HG02981 (cell line): ENCODE results near the gene SHE.

Experiments used
- ATAC-seq: cut with Tn5 transposase; IDR thresholded peaks from one replicate; pipeline ENCODE4 v1.9.1; 2021; ENCODE audit warnings: mild to moderate bottlenecking, moderate library complexity; ENCODE audit not compliant: unreplicated experiment

The SHE gene

GRCh38 chr1:154453161-154453560 is 49.1 kb downstream of the SHE start:
- no peak for ATAC-seq

GRCh38 chr1:154448331-154448811 is 53.8 kb downstream of the SHE start:
- ATAC-seq = no peak

- ATAC-seq = no peak
These were observed 55.4 kb downstream of the SHE start for GRCh38 chr1:154446789-154447188.

- ATAC-seq = no peak
These were observed 55.9 kb downstream of the SHE start for GRCh38 chr1:154446292-154446691.

- ATAC-seq = no peak
These were observed 57.2 kb downstream of the SHE start for GRCh38 chr1:154445040-154445472.

- no peak for ATAC-seq
These were observed 58.8 kb downstream of the SHE start for GRCh38 chr1:154443274-154444013.

GRCh38 chr1:154442006-154442740 is 60.0 kb downstream of the SHE start:
- ATAC-seq = no peak

GRCh38 chr1:154441241-154441888 is 60.8 kb downstream of the SHE start:
- no peak for ATAC-seq

- no peak for ATAC-seq
These were observed 62.0 kb downstream of the SHE start for GRCh38 chr1:154440036-154440804.

GRCh38 chr1:154436433-154436832 is 65.8 kb downstream of the SHE start:
- ATAC-seq = no peak

- no peak for ATAC-seq
These were observed 66.5 kb downstream of the SHE start for GRCh38 chr1:154435599-154436200.

- ATAC-seq = no peak
These were observed 67.7 kb downstream of the SHE start for GRCh38 chr1:154434346-154435085.

- ATAC-seq = no peak
These were observed 68.9 kb downstream of the SHE start for GRCh38 chr1:154433161-154433764.

GRCh38 chr1:154431586-154432373 is 70.4 kb downstream of the SHE start:
- no peak for ATAC-seq

- ATAC-seq = no peak
These were observed 71.3 kb downstream of the SHE start for GRCh38 chr1:154430903-154431302.

GRCh38 chr1:154429841-154430611 is 72.2 kb downstream of the SHE start:
- no peak for ATAC-seq
